ENCODE results near the gene DUSP28. TPM values are rescaled to one million over a fixed set of nuclear protein-coding genes. Genes with fewer than 3 reads are reported as not detected.

Gene DUSP28
- total RNA-seq, 1 experiment from 2014 or later = 4.9 TPM

GRCh38 chr2:240586919-240587800 is 27.0 kb downstream of the DUSP28 start:
- peak overlapping the region; percentile 97 for H3K27ac ChIP-seq (ENCODE audit: low read depth, low read length, poor library complexity, severe bottlenecking)
- H3K4me3 ChIP-seq (ENCODE audit: low read depth, low read length, poor library complexity, severe bottlenecking) = peak overlapping the region; percentile 96
- peaks cover 29% of the 10 kb centered on the region for H3K4me1 ChIP-seq (ENCODE audit: insufficient read depth, low read length, poor library complexity, severe bottlenecking)
- H3K27me3 ChIP-seq (replicated peaks; ENCODE audit: insufficient read depth, low read depth, low read length, poor library complexity) = no peaks in the 10 kb centered on the region
- peaks cover 7% of the 10 kb centered on the region for H3K36me3 ChIP-seq (ENCODE audit: insufficient read depth, low read length, poor library complexity, severe bottlenecking)
- BruUV-seq (replicated peaks) = no TSS peak
- DNase-seq (ENCODE audit: low spot score) = peak; percentile 45
- intact Hi-C loops (cut with micrococcal nuclease; ENCODE audit: unreplicated experiment) = loop anchor here (1.0 kb wide), 1 partner anchor 21 kb away; no protein-coding TSS in a partner anchor
- H3K9me3 ChIP-seq (ENCODE audit: low read depth, low read length, poor library complexity, severe bottlenecking) = no peaks in the 10 kb centered on the region
- ChIA-PET POLR2A (ENCODE audit: low non-redundant PET) (interaction anchor here (0.5 to 0.7 kb wide), 2 partner anchors 13 to 862 kb away, joined by 4 read pairs; no protein-coding TSS in a partner anchor), CTCF (interaction anchor here (2.8 kb wide), 1 partner anchor 21 kb away, joined by 14 read pairs; no protein-coding TSS in a partner anchor)
- no peak for TF ChIP-seq EZH2 (IDR thresholded peaks at IDR 0.05; ENCODE audit: borderline replicate concordance, low read depth, low read length, poor library complexity, severe bottlenecking)
- no peak for TF ChIP-seq CTCF (conservative IDR thresholded peaks at IDR 0.05; ENCODE audit: low read depth, low read length)

- peak overlapping the region; percentile 96 for H3K4me3 ChIP-seq (ENCODE audit: low read depth, low read length, poor library complexity, severe bottlenecking)
- intact Hi-C loops (cut with micrococcal nuclease; ENCODE audit: unreplicated experiment) = no loop called here
- peaks cover 29% of the 10 kb centered on the region for H3K4me1 ChIP-seq (ENCODE audit: insufficient read depth, low read length, poor library complexity, severe bottlenecking)
- H3K27ac ChIP-seq (ENCODE audit: low read depth, low read length, poor library complexity, severe bottlenecking) = peak overlapping the region; percentile 97
- no peaks in the 10 kb centered on the region for H3K27me3 ChIP-seq (replicated peaks; ENCODE audit: insufficient read depth, low read depth, low read length, poor library complexity)
- CTCF ChIA-PET = no interaction called here
- BruUV-seq (replicated peaks) = TSS peak; percentile 55
- no peaks in the 10 kb centered on the region for H3K9me3 ChIP-seq (ENCODE audit: low read depth, low read length, poor library complexity, severe bottlenecking)
- POLR2A ChIA-PET (ENCODE audit: low non-redundant PET) = no interaction called here
- TF ChIP-seq CTCF (conservative IDR thresholded peaks at IDR 0.05; ENCODE audit: low read depth, low read length) (no peak), EZH2 (IDR thresholded peaks at IDR 0.05; ENCODE audit: borderline replicate concordance, low read depth, low read length, poor library complexity, severe bottlenecking) (no peak)
- H3K36me3 ChIP-seq (ENCODE audit: insufficient read depth, low read length, poor library complexity, severe bottlenecking) = peaks cover 7% of the 10 kb centered on the region
- DNase-seq (ENCODE audit: low spot score) = no peak
These were observed 28.0 kb downstream of the DUSP28 start for GRCh38 chr2:240588006-240588655.

- POLR2A ChIA-PET (ENCODE audit: low non-redundant PET) = no interaction called here
- no peaks in the 10 kb centered on the region for H3K27me3 ChIP-seq (replicated peaks; ENCODE audit: insufficient read depth, low read depth, low read length, poor library complexity)
- no peak overlapping the region for H3K27ac ChIP-seq (ENCODE audit: low read depth, low read length, poor library complexity, severe bottlenecking)
- no peaks in the 10 kb centered on the region for H3K9me3 ChIP-seq (ENCODE audit: low read depth, low read length, poor library complexity, severe bottlenecking)
- BruUV-seq (replicated peaks) = no TSS peak
- DNase-seq (ENCODE audit: low spot score) = no peak
- H3K4me3 ChIP-seq (ENCODE audit: low read depth, low read length, poor library complexity, severe bottlenecking) = no peak overlapping the region
- CTCF ChIA-PET = no interaction called here
- intact Hi-C loops (cut with micrococcal nuclease; ENCODE audit: unreplicated experiment) = no loop called here
- peaks cover 29% of the 10 kb centered on the region for H3K4me1 ChIP-seq (ENCODE audit: insufficient read depth, low read length, poor library complexity, severe bottlenecking)
- TF ChIP-seq EZH2 (IDR thresholded peaks at IDR 0.05; ENCODE audit: borderline replicate concordance, low read depth, low read length, poor library complexity, severe bottlenecking) = no peak
- TF ChIP-seq CTCF (conservative IDR thresholded peaks at IDR 0.05; ENCODE audit: low read depth, low read length) = no peak
- peaks cover 7% of the 10 kb centered on the region for H3K36me3 ChIP-seq (ENCODE audit: insufficient read depth, low read length, poor library complexity, severe bottlenecking)
These were observed 28.5 kb downstream of the DUSP28 start for GRCh38 chr2:240588669-240589068.

Measured in A673 (cell line).